DMS 273 treated with DMSO at 0.1 percent for 48 hours (cell line): ENCODE data around the gene TOR1A.
"Not testable (repeated sequence)": the region's sequence is repeated elsewhere in the genome, so short reads cannot be mapped to it uniquely, and the experiment has no call there.

Experiments used
- DNase-seq: peaks from one replicate; lab custom pipeline; 2025; lab: John Stamatoyannopoulos, UW

Gene TOR1A

GRCh38 chr9:129816501-129817435 is 7.2 kb downstream of the TOR1A start:
- no peak for DNase-seq

- no peak for DNase-seq
Measured at GRCh38 chr9:129815278-129815677, 8.7 kb downstream of the TOR1A start.

GRCh38 chr9:129814432-129815223 is 9.3 kb downstream of the TOR1A start:
- DNase-seq, result no peak

GRCh38 chr9:129813661-129814060 is 10.3 kb downstream of the TOR1A start:
- DNase-seq, result no peak

- no peak for DNase-seq
Measured at GRCh38 chr9:129812385-129812784, 11.6 kb downstream of the TOR1A start.

GRCh38 chr9:129811967-129812363 is 12.0 kb downstream of the TOR1A start:
- no peak for DNase-seq

- no peak for DNase-seq
Measured at GRCh38 chr9:129810788-129811187, 13.1 kb downstream of the TOR1A start.

- no peak for DNase-seq
Measured at GRCh38 chr9:129810116-129810515, 13.8 kb downstream of the TOR1A start.

- no peak for DNase-seq
Measured at GRCh38 chr9:129809346-129809745, 14.6 kb downstream of the TOR1A start.

GRCh38 chr9:129806061-129806460 is 17.9 kb downstream of the TOR1A start:
- DNase-seq, result no peak

GRCh38 chr9:129803676-129804060 is 20.3 kb downstream of the TOR1A start:
- no peak for DNase-seq

GRCh38 chr9:129802833-129803675 is 20.9 kb downstream of the TOR1A start, which contains the start of gene TOR1B:
TOR1B (plus strand) TSS chr9:129803184; CDS start chr9:129803213, 29 bp downstream.
- DNase-seq, result peak; percentile 76

GRCh38 chr9:129801504-129801903 is 22.4 kb downstream of the TOR1A start:
- no peak for DNase-seq

GRCh38 chr9:129798973-129799372 is 25.0 kb downstream of the TOR1A start:
- no peak for DNase-seq

- DNase-seq, result not testable (repeated sequence)
Measured at GRCh38 chr9:129796029-129796428, 27.9 kb downstream of the TOR1A start.

GRCh38 chr9:129794549-129794948 is 29.4 kb downstream of the TOR1A start:
- DNase-seq, result no peak

- no peak for DNase-seq
Measured at GRCh38 chr9:129786481-129786880, 37.5 kb downstream of the TOR1A start.

- no peak for DNase-seq
Measured at GRCh38 chr9:129785866-129786265, 38.1 kb downstream of the TOR1A start.

GRCh38 chr9:129784970-129785369 is 39.0 kb downstream of the TOR1A start:
- DNase-seq, result not testable (repeated sequence)

GRCh38 chr9:129783516-129784361 is 40.2 kb downstream of the TOR1A start:
- DNase-seq, result peak; percentile 37

GRCh38 chr9:129781981-129782380 is 42.0 kb downstream of the TOR1A start:
- no peak for DNase-seq
